ENCODE data around the gene GMDS. TPM values are rescaled to one million over a fixed set of nuclear protein-coding genes. Genes with fewer than 3 reads are reported as not detected.

The GMDS gene
- total and polyA plus RNA-seq, 2 donors (not counting 3 experiments of a cell fraction or from before 2014, with no cell fraction given): 9.8 to 23.5 TPM

DNA sequence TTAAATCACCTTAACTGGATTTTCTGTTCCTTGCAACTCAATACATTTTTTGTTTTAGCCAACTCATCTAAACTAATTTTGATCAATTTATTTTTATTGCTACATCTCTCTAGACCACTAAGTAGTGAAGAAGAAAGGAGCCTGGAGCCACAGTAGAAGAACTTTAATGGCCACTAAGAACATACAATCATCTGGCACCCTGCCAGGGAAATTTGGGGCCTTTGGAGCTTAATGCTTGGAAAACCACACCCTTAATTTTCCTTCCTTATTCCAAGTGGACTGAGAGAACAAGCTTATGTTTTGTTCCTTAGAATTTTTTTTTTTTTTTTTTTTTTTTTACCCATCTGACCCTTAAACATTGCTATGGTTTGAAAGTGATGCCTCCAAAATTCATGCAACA, 12.0 kb upstream of the GMDS start:
- FAIRE-seq: peak; percentile 8
- no peaks in the 10 kb centered on the region for H3K36me3 ChIP-seq (ENCODE audit: control insufficient read depth in 2 of 2, extremely low read depth in 1 of 2, insufficient read depth in 2 of 2, low read length in 2 of 2)
- dilution Hi-C loops (cut with MboI; ENCODE audit: extremely low pct_ligation_motif_present, low sequenced_read_pairs): no loop called here
- no peaks in the 10 kb centered on the region for H3K79me2 ChIP-seq (ENCODE audit: control insufficient read depth, insufficient read depth, low read length)
- POLR2A ChIA-PET: interaction anchor here (0.6 kb wide), 1 partner anchor 614 kb away, joined by 3 read pairs; no protein-coding TSS in a partner anchor
- H3K9me3 ChIP-seq (replicated peaks; ENCODE audit: control insufficient read depth, insufficient read depth, low read length): no peaks in the 10 kb centered on the region
- H4K20me1 ChIP-seq (replicated peaks; ENCODE audit: control insufficient read depth, extremely low read depth, insufficient read depth, low read length): no peaks in the 10 kb centered on the region
- H3K4me2 ChIP-seq (ENCODE audit: insufficient read depth, low read length): no peak overlapping the region
- H2AFZ ChIP-seq (ENCODE audit: low read depth, low read length): no peak overlapping the region
- no TSS peak for BruUV-seq (replicated peaks)
- H3K4me1 ChIP-seq (ENCODE audit: control insufficient read depth, extremely low read depth, insufficient read depth, low read length): no peaks in the 10 kb centered on the region
- no peak overlapping the region for H3K27ac ChIP-seq (ENCODE audit: insufficient read depth, low read depth, low read length)
- H3K9ac ChIP-seq (replicated peaks; ENCODE audit: extremely low read depth, insufficient read depth, low read length): no peak overlapping the region
- CTCF ChIA-PET: interaction anchor here (0.6 to 0.7 kb wide), 2 partner anchors 18 to 54 kb away, joined by 3 to 4 read pairs; no protein-coding TSS in a partner anchor
- H3K4me3 ChIP-seq (replicated peaks in 1 of 3; ENCODE audit: insufficient read depth in 1 of 3, low read depth in 1 of 3, low read length in 3 of 3): no peak overlapping the region
- no peak for DNase-seq (ENCODE audit: low read depth, low spot score)
- TF ChIP-seq, protein P1, sequence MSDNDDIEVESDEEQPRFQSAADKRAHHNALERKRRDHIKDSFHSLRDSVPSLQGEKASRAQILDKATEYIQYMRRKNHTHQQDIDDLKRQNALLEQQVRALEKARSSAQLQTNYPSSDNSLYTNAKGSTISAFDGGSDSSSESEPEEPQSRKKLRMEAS (IDR thresholded peaks at IDR 0.05; ENCODE audit: insufficient read depth, insufficient read length): no peak
- TF ChIP-seq FOS (IDR thresholded peaks at IDR 0.05; ENCODE audit: borderline replicate concordance, insufficient read depth, low read length) (no peak), GATA2 (IDR thresholded peaks at IDR 0.05; ENCODE audit: insufficient read depth, insufficient read length, low read depth, low read length) (no peak), EZH2 (IDR thresholded peaks at IDR 0.05; ENCODE audit: borderline replicate concordance, low read depth, low read length, severe bottlenecking) (no peak), POLR2A (IDR thresholded peaks at IDR 0.05; ENCODE audit: low read depth, low read length) (no peak), JUN (IDR thresholded peaks at IDR 0.05; ENCODE audit: borderline replicate concordance, insufficient read depth, insufficient read length, low read depth) (no peak), POLR2AphosphoS5 (IDR thresholded peaks at IDR 0.05; ENCODE audit: insufficient read depth, low read depth, low read length) (no peak), MYC (IDR thresholded peaks at IDR 0.05; ENCODE audit: low read depth, low read length) (no peak)
- TF ChIP-seq, protein P2, sequence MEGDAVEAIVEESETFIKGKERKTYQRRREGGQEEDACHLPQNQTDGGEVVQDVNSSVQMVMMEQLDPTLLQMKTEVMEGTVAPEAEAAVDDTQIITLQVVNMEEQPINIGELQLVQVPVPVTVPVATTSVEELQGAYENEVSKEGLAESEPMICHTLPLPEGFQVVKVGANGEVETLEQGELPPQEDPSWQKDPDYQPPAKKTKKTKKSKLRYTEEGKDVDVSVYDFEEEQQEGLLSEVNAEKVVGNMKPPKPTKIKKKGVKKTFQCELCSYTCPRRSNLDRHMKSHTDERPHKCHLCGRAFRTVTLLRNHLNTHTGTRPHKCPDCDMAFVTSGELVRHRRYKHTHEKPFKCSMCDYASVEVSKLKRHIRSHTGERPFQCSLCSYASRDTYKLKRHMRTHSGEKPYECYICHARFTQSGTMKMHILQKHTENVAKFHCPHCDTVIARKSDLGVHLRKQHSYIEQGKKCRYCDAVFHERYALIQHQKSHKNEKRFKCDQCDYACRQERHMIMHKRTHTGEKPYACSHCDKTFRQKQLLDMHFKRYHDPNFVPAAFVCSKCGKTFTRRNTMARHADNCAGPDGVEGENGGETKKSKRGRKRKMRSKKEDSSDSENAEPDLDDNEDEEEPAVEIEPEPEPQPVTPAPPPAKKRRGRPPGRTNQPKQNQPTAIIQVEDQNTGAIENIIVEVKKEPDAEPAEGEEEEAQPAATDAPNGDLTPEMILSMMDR (IDR thresholded peaks at IDR 0.05; ENCODE audit: extremely low read depth in 1 of 2, insufficient read depth in 1 of 2, low read depth in 1 of 2, low read length in 2 of 2): no peak
- no peaks in the 10 kb centered on the region for H3K27me3 ChIP-seq (ENCODE audit: control insufficient read depth in 2 of 2, insufficient read depth in 2 of 2, low read length in 2 of 2)
- no peaks in the 10 kb centered on the region for H3K9me1 ChIP-seq (replicated peaks; ENCODE audit: control insufficient read depth, extremely low read depth, insufficient read depth, low read length)
- intact Hi-C loops (cut with micrococcal nuclease): no loop called here

Measured in endothelial cell of umbilical vein (primary cell).